Measurements from ENCODE around the gene AGTR1.
"Not testable (repeated sequence)": the region's sequence is repeated elsewhere in the genome, so short reads cannot be mapped to it uniquely, and the experiment has no call there.

AGTR1 gene

DNA sequence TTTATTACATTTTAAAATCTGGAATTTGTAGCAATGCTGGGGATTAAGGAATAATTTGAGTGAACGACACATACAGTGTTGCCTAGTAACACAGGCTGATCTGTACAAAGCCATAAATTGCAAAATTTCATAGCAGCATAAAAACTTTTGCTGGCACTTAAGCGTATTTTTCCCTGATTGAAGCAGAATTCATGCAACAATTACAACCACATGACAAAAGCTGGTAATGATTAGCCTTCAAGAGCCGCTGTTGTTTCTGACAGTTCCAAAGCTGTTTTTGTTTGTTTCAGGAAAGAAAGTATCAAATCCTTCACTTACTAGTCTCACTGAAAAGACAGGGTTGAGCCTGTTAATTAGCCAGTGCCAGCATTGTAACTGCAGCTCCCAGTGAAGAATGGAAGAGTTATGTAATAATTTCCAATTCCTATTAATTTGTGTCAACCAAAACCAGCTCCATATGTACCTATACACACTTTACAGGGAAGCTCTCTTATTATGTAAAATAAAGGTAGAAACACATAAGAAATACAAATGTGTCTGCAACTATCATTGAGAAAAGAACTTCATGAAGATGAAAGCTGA is 60.7 kb downstream of the AGTR1 start:
- no peak for DNase-seq (ENCODE audit: low spot score)

- no peak for DNase-seq (ENCODE audit: low spot score)
Observed at GRCh38 chr3:148759430-148759829, 61.7 kb downstream of the AGTR1 start.

DNA sequence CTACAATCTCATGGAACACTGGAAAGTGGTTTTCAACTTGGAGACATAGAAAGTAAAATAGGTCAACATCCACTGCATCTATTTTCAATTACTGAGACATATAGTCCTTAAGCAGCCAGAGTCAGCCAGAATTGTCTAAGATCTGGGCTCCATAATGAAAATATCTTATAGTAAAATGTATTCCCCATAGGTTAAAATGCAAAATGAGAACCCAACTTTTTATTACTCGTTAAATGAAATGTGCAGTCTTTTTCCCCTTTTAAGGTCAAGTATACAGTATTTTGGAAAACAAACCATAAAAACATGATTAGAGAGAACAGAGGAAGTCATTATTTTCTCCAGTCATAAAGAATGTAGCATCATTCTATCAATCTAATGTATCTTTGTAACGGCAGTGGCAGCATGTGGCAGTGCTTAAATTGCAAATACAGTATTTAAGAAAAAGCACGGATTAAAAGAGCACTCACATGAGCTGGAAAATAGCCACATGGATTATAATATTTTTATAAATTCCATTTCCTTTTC is 65.5 kb downstream of the AGTR1 start:
- DNase-seq (ENCODE audit: low spot score): no peak

DNA sequence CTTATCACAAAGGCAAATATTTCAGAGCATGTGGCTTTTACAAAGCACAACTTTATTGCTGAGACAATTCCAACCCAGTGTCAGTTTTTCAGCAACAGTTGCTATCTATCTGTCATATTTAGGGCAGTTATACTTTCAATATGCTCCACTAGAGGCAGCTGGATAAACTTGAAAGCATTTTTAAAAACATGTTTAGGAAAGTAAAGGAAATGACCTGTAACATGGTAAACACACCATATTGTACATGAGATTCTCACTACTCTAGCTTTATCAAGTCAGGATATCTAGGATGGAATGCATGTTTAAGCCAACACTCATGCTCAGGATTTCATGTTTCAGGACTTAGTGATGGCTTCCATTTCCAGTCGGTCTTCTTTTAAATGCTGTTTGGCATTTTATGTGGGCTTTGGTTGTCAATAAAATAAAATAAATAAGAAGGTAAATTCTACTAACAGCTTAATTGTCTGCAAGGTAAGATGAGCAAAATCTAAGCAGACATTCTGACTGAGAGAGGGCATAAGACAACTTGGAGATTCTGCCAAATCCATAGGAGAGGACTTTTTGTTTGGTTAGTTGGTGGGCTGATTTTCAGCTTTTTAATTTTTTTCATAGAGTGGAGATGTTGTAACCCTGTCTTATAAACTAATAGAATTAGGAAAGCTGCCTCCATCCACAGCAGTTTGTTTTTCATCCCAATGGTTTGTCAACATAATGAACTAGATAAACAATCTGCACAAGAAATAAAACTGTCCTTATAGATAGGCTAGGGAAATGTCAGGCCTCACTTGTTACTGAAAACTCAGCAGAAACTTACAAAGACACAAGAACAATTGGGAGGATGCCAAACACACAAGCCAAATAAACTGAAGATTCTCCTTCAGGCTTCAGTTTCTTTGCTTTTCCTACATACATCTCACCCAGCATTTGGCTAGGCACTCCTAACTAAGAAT is 66.6 kb downstream of the AGTR1 start:
- no peak for DNase-seq (ENCODE audit: low spot score)

DNA sequence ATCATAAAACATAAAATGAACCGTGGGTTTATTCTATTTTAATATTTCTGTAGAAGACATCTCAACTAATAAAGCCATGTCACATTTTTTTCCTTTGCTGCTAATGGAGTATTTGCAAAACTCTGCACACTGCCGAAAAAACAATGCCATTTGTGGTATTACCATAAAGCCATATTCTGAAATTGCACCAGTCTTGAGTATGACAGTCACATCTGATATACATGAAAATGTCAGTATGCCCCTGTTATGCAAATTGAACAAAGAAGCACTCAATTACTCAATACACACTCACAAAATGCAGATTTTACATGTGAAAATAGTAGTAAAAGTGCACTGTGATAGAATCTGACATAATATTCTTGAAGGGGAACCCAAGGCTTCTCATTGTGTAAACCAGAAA is 74.7 kb downstream of the AGTR1 start:
- DNase-seq (ENCODE audit: low spot score): no peak

- DNase-seq (ENCODE audit: low spot score): no peak
Observed at GRCh38 chr3:148772835-148773234, 75.1 kb downstream of the AGTR1 start.

- DNase-seq (ENCODE audit: low spot score): no peak
Observed at GRCh38 chr3:148773805-148774204, 76.1 kb downstream of the AGTR1 start.

DNA sequence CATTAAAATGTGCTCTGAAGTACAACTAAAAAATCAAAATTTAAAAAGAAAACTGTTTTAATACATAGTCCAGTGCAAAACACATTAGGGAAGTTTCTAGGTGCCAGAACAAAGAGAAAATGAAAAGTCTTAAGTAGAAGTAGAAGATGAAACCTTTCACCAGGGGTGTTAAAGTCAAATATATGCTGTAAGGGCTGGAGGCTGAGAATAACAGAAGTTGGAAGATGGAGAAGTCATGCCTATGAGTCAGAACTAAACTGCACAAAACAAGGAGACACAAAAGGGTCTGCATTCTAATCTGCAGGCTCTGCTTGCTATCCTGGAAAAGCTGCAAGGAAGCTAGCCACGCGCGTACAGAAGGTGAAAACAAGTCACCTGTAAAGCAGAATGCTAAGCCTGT is 81.2 kb downstream of the AGTR1 start:
- no peak for DNase-seq (ENCODE audit: low spot score)

DNA sequence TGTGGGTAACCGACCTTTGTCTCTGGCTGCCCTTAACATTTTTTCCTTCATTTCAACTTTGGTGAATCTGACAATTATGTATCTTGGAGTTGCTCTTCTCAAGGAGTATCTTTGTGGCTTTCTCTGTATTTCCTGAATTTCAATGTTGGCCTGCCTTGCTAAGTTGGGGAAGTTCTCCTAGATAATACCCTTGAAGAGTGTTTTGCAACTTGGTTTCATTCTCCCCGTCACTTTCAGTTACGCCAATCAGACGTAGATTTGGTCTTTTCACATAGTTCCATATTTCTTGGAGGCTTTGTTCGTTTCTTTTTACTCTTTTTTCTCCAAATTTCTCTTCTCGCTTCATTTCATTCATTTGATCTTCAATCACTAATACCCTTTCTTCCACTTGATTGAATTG is 87.3 kb downstream of the AGTR1 start:
- DNase-seq (ENCODE audit: low spot score): not testable (repeated sequence)

GRCh38 chr3:148786159-148786558 is 88.5 kb downstream of the AGTR1 start:
- not testable (repeated sequence) for DNase-seq (ENCODE audit: low spot score)

DNA sequence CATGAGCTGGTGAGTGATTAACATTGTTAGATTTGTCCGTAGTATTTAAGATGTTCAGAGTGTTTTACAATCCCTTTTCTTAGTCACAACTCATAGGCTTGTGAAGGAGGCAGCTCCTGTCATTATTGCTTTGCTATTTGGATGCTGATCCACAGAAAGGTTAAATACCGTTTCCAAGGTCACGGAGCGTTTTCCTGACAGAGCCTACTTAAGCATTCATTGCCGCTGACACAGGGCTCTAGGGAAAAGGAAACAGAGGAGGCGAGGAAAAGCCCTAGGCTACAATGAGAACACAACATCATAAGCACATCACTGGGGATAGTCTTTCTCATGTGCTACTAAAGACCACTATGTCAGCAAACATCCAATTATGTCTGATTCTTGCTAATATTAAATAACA is 91.4 kb downstream of the AGTR1 start:
- DNase-seq (ENCODE audit: low spot score): no peak

GRCh38 chr3:148789906-148790305 is 92.2 kb downstream of the AGTR1 start:
- DNase-seq (ENCODE audit: low spot score): no peak

GRCh38 chr3:148790370-148790769 is 92.7 kb downstream of the AGTR1 start:
- DNase-seq (ENCODE audit: low spot score): no peak

- no peak for DNase-seq (ENCODE audit: low spot score)
Observed at GRCh38 chr3:148790851-148791735, 93.4 kb downstream of the AGTR1 start.

GRCh38 chr3:148791920-148792319 is 94.2 kb downstream of the AGTR1 start:
- DNase-seq (ENCODE audit: low spot score): no peak

DNA sequence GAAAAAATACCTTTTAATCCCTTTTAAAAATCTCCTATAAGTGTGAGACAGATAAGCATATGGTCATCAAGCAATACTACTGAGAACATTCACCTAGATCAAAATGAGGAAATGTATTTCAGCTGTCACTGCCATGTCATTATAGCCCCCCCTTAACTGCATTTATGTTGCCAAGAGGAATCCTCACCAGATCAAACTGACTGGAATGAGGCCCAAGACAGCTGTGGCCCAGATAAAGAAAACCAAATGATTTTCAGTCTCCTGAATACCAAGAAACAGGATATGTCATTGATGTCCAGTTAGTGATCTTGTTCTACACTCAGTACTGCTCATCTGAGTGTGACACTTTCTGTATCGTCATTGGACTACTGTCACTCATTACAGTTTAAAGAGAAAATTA is 94.8 kb downstream of the AGTR1 start:
- no peak for DNase-seq (ENCODE audit: low spot score)
